SK-N-SH (cell line): ENCODE measurements around the gene SYNPO2. TPM values are rescaled to one million over a fixed set of nuclear protein-coding genes. Genes with fewer than 3 reads are reported as not detected.
A peak's percentile ranks its signal among the peaks of the same experiment; 100 is the strongest.

Experiments
- CTCF ChIA-PET: fragments of 300-600, 350-600 bp; formaldehyde crosslinking; extraction: SDS; loops from one replicate; lab custom pipeline; 2021; lab: Yijun Ruan, JAX
- POLR2A ChIA-PET: fragments of 350-600 bp; sonication (Branson Sonifier 250); formaldehyde crosslinking; extraction: SDS; loops from one replicate; lab custom pipeline; 2020; ENCODE audit warnings: antibody characterized with exemption, inconsistent platforms; lab: Yijun Ruan, JAX
- DNase-seq: peaks from one replicate; pipeline ENCODE4 v3.0.0; 2012
- H2AFZ ChIP-seq: fragments of 200-600 bp; sonication (generic); 2 replicates; pipeline ENCODE4 v1.8.1; 2016; ENCODE audit warnings: antibody characterized with exemption, mild to moderate bottlenecking, low read depth
- H3F3A ChIP-seq: fragments of 200-600 bp; sonication (generic); replicated peaks from 2 replicates; pipeline ENCODE3; 2016; ENCODE audit warnings: antibody characterized with exemption, mild to moderate bottlenecking; ENCODE audit not compliant: insufficient read depth
- H3K27ac ChIP-seq, 2 experiments: fragments of 200-500 bp in 1 of 2; fragments of 200-600 bp in 1 of 2; sonication (Bioruptor generic) in 1 of 2; sonication (generic), shearing (Covaris generic) in 1 of 2; 2 replicates each; pipeline versions ENCODE4 v1.5.1 to v1.6.1; 2014 to 2016; ENCODE audit warnings: low read depth in 2 of 2, inconsistent platforms in 1 of 2, low read length in 1 of 2, mild to moderate bottlenecking in 1 of 2, mixed read lengths in 1 of 2
- H3K27me3 ChIP-seq: fragments of 200-600 bp; sonication (generic), shearing (Covaris generic); 2 replicates; pipeline ENCODE4 v1.6.1; 2016; ENCODE audit warnings: mixed run types; ENCODE audit not compliant: insufficient read depth
- H3K36me3 ChIP-seq, 2 experiments: fragments of 200-500 bp in 1 of 2; fragments of 200-600 bp in 1 of 2; sonication (Bioruptor generic) in 1 of 2; sonication (generic) in 1 of 2; replicated peaks in 1 of 2; 2 replicates each; pipeline versions ENCODE3 to v1.5.1; 2014 to 2016; ENCODE audit warnings: low read length in 1 of 2, mild to moderate bottlenecking in 1 of 2; ENCODE audit not compliant: insufficient read depth in 2 of 2, control insufficient read depth in 1 of 2
- H3K4me1 ChIP-seq, 2 experiments: fragments of 200-500 bp in 1 of 2; fragments of 200-600 bp in 1 of 2; sonication (Bioruptor generic) in 1 of 2; sonication (generic), shearing (Covaris generic) in 1 of 2; 2 replicates each; pipeline versions ENCODE4 v1.5.1 to v1.6.1; 2014 to 2016; ENCODE audit warnings: low read depth in 1 of 2, low read length in 1 of 2, mixed run types in 1 of 2; ENCODE audit not compliant: insufficient read depth in 2 of 2, control insufficient read depth in 1 of 2
- H3K4me2 ChIP-seq: fragments of 200-600 bp; sonication (generic), shearing (Covaris generic); 2 replicates; pipeline ENCODE4 v1.6.1; 2017; ENCODE audit warnings: mixed run types
- H3K4me3 ChIP-seq, 2 experiments: fragments of 200-500 bp in 1 of 2; fragments of 200-600 bp in 1 of 2; sonication (Bioruptor generic) in 1 of 2; sonication (generic), shearing (Covaris generic) in 1 of 2; 2 replicates each; pipeline versions ENCODE4 v1.5.1 to v1.8.1; 2014 to 2016; ENCODE audit warnings: low read depth in 2 of 2, inconsistent platforms in 1 of 2, low read length in 1 of 2, mild to moderate bottlenecking in 1 of 2, mixed read lengths in 1 of 2, moderate library complexity in 1 of 2
- H3K79me2 ChIP-seq: fragments of 200-600 bp; sonication (generic); 2 replicates; pipeline ENCODE4 v1.8.1; 2017; ENCODE audit warnings: mild to moderate bottlenecking; ENCODE audit not compliant: insufficient read depth
- H3K9ac ChIP-seq: fragments of 200-600 bp; sonication (generic); 2 replicates; pipeline ENCODE4 v1.6.1; 2017; ENCODE audit warnings: mixed run types
- H3K9me2 ChIP-seq: fragments of 200-600 bp; sonication (generic); 2 replicates; pipeline ENCODE4 v1.6.1; 2017; ENCODE audit warnings: mixed run types
- H3K9me3 ChIP-seq: fragments of 200-600 bp; sonication (generic); 2 replicates; pipeline ENCODE4 v1.6.1; 2017; ENCODE audit warnings: mixed run types, mild to moderate bottlenecking, moderate library complexity
- H4K20me1 ChIP-seq: fragments of 200-600 bp; sonication (generic); 2 replicates; pipeline ENCODE4 v1.6.1; 2017; ENCODE audit warnings: mild to moderate bottlenecking, mixed run types; ENCODE audit not compliant: insufficient read depth
- CHD2 ChIP-seq: fragments of 150-350 bp; IDR thresholded peaks from 2 replicates; pipeline ENCODE4 v1.6.1; 2018; ENCODE audit warnings: low read length; ENCODE audit not compliant: partially characterized antibody
- ELF1 ChIP-seq: IDR thresholded peaks from 2 replicates; pipeline ENCODE4 v1.4.0; 2012
- EZH2phosphoT487 ChIP-seq: fragments of 200-600 bp; sonication (generic); IDR thresholded peaks from 2 replicates; pipeline ENCODE4 v1.6.1; 2017; ENCODE audit warnings: low read depth, mixed run types, mild to moderate bottlenecking, antibody characterized with exemption, moderate library complexity, borderline replicate concordance
- FOSL2 ChIP-seq: IDR thresholded peaks from 2 replicates; pipeline ENCODE4 v1.4.0; 2012; ENCODE audit warnings: low read depth, mild to moderate bottlenecking, moderate library complexity, borderline replicate concordance
- FOXJ3 ChIP-seq: sonication (generic); formaldehyde crosslinking; IDR thresholded peaks from 2 replicates; pipeline ENCODE4 v1.5.1; 2020; ENCODE audit warnings: mild to moderate bottlenecking, missing genetic modification reagents
- FOXM1 ChIP-seq: IDR thresholded peaks from 2 replicates; pipeline ENCODE4 v1.4.0; 2012; ENCODE audit warnings: low read depth, mild to moderate bottlenecking
- GABPA ChIP-seq: IDR thresholded peaks from 2 replicates; pipeline ENCODE4 v1.4.0; 2012; ENCODE audit warnings: low read depth, mild to moderate bottlenecking
- GATA2 ChIP-seq: sonication (generic); formaldehyde crosslinking; IDR thresholded peaks from 2 replicates; pipeline ENCODE4 v1.5.0; 2020; ENCODE audit warnings: mild to moderate bottlenecking, missing genetic modification reagents
- MEF2A ChIP-seq: IDR thresholded peaks from 2 replicates; pipeline ENCODE4 v1.4.0; 2012; ENCODE audit warnings: low read depth, borderline replicate concordance
- MXI1 ChIP-seq: IDR thresholded peaks from 2 replicates; pipeline ENCODE4 v1.6.1; 2012; ENCODE audit warnings: mild to moderate bottlenecking, low read depth, low read length, improper control_type of control experiment
- NFIC ChIP-seq: IDR thresholded peaks from 2 replicates; pipeline ENCODE4 v1.4.0; 2012; ENCODE audit warnings: borderline replicate concordance
- NRF1 ChIP-seq: IDR thresholded peaks from 2 replicates; pipeline ENCODE4 v1.6.1; 2012; ENCODE audit warnings: low read depth, mild to moderate bottlenecking, low read length
- PBX3 ChIP-seq: IDR thresholded peaks from 2 replicates; pipeline ENCODE4; 2012
- POLR2AphosphoS5 ChIP-seq: IDR thresholded peaks from 2 replicates; pipeline ENCODE4 v1.6.1; 2012; ENCODE audit warnings: low read depth, low read length
- RAD21 ChIP-seq: IDR thresholded peaks from 2 replicates; pipeline ENCODE4 v1.6.1; 2012; ENCODE audit warnings: mild to moderate bottlenecking, low read length
- RCOR1 ChIP-seq: fragments of 150-350 bp; IDR thresholded peaks from 2 replicates; pipeline ENCODE4 v1.6.1; 2017; ENCODE audit warnings: antibody characterized with exemption, low read length
- RXRA ChIP-seq: IDR thresholded peaks from 2 replicates; pipeline ENCODE4 v1.4.0; 2012; ENCODE audit warnings: low read depth, mild to moderate bottlenecking, borderline replicate concordance
- SIN3A ChIP-seq: IDR thresholded peaks from 2 replicates; pipeline ENCODE4 v1.6.1; 2012; ENCODE audit warnings: low read depth, mild to moderate bottlenecking, low read length, moderate library complexity, borderline replicate concordance
- SMC3 ChIP-seq: IDR thresholded peaks from 2 replicates; pipeline ENCODE4 v1.6.1; 2012; ENCODE audit warnings: low read depth, low read length, improper control_type of control experiment
- TAF1 ChIP-seq: IDR thresholded peaks from 2 replicates; pipeline ENCODE4 v1.6.1; 2012; ENCODE audit warnings: low read depth, mild to moderate bottlenecking, low read length, moderate library complexity, borderline replicate concordance
- TCF12 ChIP-seq: IDR thresholded peaks from 2 replicates; pipeline ENCODE4 v1.4.0; 2012
- YY1 ChIP-seq: IDR thresholded peaks from 2 replicates; pipeline ENCODE4 v1.4.0; 2012; ENCODE audit warnings: low read depth, mild to moderate bottlenecking
- WGBS: methylation state at CpG from one replicate; pipeline ENCODE4 v1.1.6; 2017; ENCODE audit warnings: low lambda C conversion rate; 5-methylcytosine and 5-hydroxymethylcytosine counted together
- polyA plus RNA-seq, 3 experiments: library from polyadenylated mRNA; depleted of rRNA; stranded (reverse); fragments of >200 nt; gene quantifications; 2 replicates each; pipeline ENCODE4 v1.2.3, GENCODE V29; 2012
- TF ChIP-seq, protein P1 (sequence below): fragments of 150-350 bp; IDR thresholded peaks from 2 replicates; pipeline ENCODE4 v1.6.1; 2017; ENCODE audit warnings: antibody characterized with exemption, low read length, low read depth, borderline replicate concordance
- TF ChIP-seq, protein P2 (sequence below): IDR thresholded peaks from 2 replicates; pipeline ENCODE4 v1.4.0; 2012; ENCODE audit warnings: low read depth
- TF ChIP-seq, protein P3 (sequence below): fragments of 150-350 bp; IDR thresholded peaks from 2 replicates; pipeline ENCODE4 v1.6.1; 2016; ENCODE audit warnings: mild to moderate bottlenecking, low read depth, low read length

SYNPO2 gene
- polyA plus RNA-seq, 1 of the 3 experiments (the other 2 are of a cell fraction), result 7.2 TPM

- TF ChIP-seq GATA2 (CRISPR knock-in tag) (no peak), CHD2 (no peak), YY1 (no peak), NFIC (peak; percentile 56; the same call in 1 of the 2 replicates), NRF1 (no peak), POLR2AphosphoS5 (peak; percentile 87), SMC3 (no peak), SIN3A (0 out of 2 replicates have a peak, but pooled peaks have one; percentile 22), RAD21 (no peak), RXRA (peak; percentile 57; the same call in 1 of the 2 replicates)
- TF ChIP-seq, protein P1, sequence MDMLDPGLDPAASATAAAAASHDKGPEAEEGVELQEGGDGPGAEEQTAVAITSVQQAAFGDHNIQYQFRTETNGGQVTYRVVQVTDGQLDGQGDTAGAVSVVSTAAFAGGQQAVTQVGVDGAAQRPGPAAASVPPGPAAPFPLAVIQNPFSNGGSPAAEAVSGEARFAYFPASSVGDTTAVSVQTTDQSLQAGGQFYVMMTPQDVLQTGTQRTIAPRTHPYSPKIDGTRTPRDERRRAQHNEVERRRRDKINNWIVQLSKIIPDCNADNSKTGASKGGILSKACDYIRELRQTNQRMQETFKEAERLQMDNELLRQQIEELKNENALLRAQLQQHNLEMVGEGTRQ, result no peak
These were observed 152.1 kb downstream of the SYNPO2 start (continued) for GRCh38 chr4:119040694-119041185.

DNA sequence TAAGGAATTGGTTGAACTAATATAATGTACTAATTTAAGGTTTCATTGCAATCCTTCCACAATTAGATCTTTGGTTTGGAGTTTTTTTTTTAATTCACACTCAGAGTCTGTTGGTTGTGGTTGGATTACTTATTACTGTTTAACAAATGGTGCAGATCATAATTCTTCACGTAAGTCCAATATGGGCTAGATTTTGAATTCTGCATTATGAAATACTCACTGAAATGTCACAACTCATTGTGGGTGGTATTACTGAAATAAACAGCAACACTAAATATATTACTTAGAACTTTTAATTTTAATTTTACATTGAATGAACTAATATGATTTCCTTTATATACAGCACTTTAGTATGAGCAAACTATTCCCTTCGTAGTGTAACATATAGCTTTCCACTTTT, 152.7 kb downstream of the SYNPO2 start:
- Histone ChIP-seq H3K27ac (peak overlapping the region; percentile 66 to 68; a peak in 3 of 4 replicates), H3K4me3 (no peak overlapping the region; a peak in 1 of 4 replicates), H3K9me3 (no peaks in the 10 kb centered on the region), H3K9ac (0 out of 2 replicates have a peak overlapping the region, but pooled peaks have one; percentile 0), H3K79me2 (no peaks in the 10 kb centered on the region), H3K9me2 (no peaks in the 10 kb centered on the region), H2AFZ (no peak overlapping the region), H3K36me3 (peaks cover 0 to 24% of the 10 kb centered on the region in 2 experiments), H3K4me1 (peaks cover 8 to 26% of the 10 kb centered on the region in 2 experiments), H3F3A (peaks cover 35% of the 10 kb centered on the region), H4K20me1 (no peaks in the 10 kb centered on the region), H3K27me3 (no peaks in the 10 kb centered on the region), H3K4me2 (peak overlapping the region; percentile 52; the same call in 1 of the 2 replicates)
- no peak for DNase-seq
- whole genome bisulfite sequencing, result 90% methylated on average over 2 of the region's 2 CpGs
- CTCF ChIA-PET, result interaction anchor here (0.7 to 8.1 kb wide), 24 partner anchors 9 to 587 kb away, joined by 3 to 67 read pairs (median 4); partner anchors contain the start of genes PDE5A and USP53
- POLR2A ChIA-PET, result no interaction called here
- no peak for TF ChIP-seq EZH2phosphoT487
- TF ChIP-seq ELF1, result no peak
- TF ChIP-seq TAF1, result no peak
- TF ChIP-seq, protein P1, result no peak
- no peak for TF ChIP-seq RCOR1
- no peak for TF ChIP-seq TCF12
- no peak for TF ChIP-seq PBX3
- no peak for TF ChIP-seq MEF2A
- no peak for TF ChIP-seq GABPA
- no peak for TF ChIP-seq FOXJ3 (CRISPR knock-in tag)
- no peak for TF ChIP-seq SIN3A
- no peak for TF ChIP-seq FOXM1
- TF ChIP-seq, protein P2, sequence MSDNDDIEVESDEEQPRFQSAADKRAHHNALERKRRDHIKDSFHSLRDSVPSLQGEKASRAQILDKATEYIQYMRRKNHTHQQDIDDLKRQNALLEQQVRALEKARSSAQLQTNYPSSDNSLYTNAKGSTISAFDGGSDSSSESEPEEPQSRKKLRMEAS, result no peak
- no peak for TF ChIP-seq MXI1
- no peak for TF ChIP-seq NFIC
- no peak for TF ChIP-seq FOSL2
- TF ChIP-seq SMC3, result no peak
- TF ChIP-seq, protein P3, sequence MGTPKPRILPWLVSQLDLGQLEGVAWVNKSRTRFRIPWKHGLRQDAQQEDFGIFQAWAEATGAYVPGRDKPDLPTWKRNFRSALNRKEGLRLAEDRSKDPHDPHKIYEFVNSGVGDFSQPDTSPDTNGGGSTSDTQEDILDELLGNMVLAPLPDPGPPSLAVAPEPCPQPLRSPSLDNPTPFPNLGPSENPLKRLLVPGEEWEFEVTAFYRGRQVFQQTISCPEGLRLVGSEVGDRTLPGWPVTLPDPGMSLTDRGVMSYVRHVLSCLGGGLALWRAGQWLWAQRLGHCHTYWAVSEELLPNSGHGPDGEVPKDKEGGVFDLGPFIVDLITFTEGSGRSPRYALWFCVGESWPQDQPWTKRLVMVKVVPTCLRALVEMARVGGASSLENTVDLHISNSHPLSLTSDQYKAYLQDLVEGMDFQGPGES, result no peak
